Measurements from ENCODE around the gene CYBA. TPM values are rescaled to one million over a fixed set of nuclear protein-coding genes. Genes with fewer than 3 reads are reported as not detected.

The CYBA gene
- total and polyA plus RNA-seq, 2 of the 13 experiments (the other 11 are each of a cell fraction or from before 2014, with no cell fraction given): 196 to 250 TPM

DNA sequence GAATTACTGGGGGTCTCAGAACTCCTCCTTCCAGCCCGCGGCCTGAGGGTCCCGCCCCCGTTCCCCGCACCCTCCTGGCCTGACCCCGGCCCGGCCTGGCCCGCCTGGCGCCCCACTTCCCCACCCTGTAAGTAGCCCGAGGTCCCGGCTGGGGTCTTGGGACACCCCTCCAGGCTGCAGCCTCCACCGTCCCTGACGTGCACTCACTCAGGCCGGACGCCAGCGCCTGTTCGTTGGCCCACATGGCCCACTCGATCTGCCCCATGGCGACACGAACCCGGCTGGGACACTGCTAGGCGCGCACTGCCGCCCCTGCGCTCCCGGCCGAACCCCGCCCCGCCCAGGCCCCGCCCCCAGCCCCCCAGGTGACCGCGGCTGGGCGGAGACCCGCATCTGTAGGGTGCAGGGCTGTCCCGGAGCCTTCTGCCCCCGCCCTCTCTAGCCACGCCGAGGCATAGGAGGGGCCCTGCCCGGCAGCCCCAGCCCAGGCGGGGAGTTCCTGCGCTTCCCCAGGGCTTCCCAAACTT, at the start of gene CYBA (continued):
- no peak for TF ChIP-seq PTBP1 (IDR thresholded peaks at IDR 0.05; ENCODE audit: low read depth, low read length, poor library complexity, severe bottlenecking)
- no peak for TF ChIP-seq IRF1 (CRISPR knock-in tag; IDR thresholded peaks at IDR 0.05; ENCODE audit: low read depth)
- TF ChIP-seq ZNF468 (CRISPR knock-in tag; IDR thresholded peaks at IDR 0.05): no peak; the same call in 1 of the 2 replicates
- no peak; the same call in 1 of the 2 replicates for TF ChIP-seq NR2C2 (CRISPR knock-in tag; IDR thresholded peaks at IDR 0.05; ENCODE audit: borderline replicate concordance)
- no peak for TF ChIP-seq ZNF101 (CRISPR knock-in tag; IDR thresholded peaks at IDR 0.05; ENCODE audit: borderline replicate concordance, low read depth)
- TF ChIP-seq ZNF44 (CRISPR knock-in tag; IDR thresholded peaks at IDR 0.05): no peak
- TF ChIP-seq ZNF383 (CRISPR knock-in tag; IDR thresholded peaks at IDR 0.05; ENCODE audit: borderline replicate concordance): no peak
- TF ChIP-seq, protein P1, sequence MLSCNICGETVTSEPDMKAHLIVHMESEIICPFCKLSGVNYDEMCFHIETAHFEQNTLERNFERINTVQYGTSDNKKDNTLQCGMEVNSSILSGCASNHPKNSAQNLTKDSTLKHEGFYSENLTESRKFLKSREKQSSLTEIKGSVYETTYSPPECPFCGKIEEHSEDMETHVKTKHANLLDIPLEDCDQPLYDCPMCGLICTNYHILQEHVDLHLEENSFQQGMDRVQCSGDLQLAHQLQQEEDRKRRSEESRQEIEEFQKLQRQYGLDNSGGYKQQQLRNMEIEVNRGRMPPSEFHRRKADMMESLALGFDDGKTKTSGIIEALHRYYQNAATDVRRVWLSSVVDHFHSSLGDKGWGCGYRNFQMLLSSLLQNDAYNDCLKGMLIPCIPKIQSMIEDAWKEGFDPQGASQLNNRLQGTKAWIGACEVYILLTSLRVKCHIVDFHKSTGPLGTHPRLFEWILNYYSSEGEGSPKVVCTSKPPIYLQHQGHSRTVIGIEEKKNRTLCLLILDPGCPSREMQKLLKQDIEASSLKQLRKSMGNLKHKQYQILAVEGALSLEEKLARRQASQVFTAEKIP (CRISPR knock-in tag; IDR thresholded peaks at IDR 0.05; ENCODE audit: borderline replicate concordance): no peak
- TF ChIP-seq ONECUT2 (CRISPR knock-in tag; IDR thresholded peaks at IDR 0.05): no peak
- no peak for TF ChIP-seq HNRNPLL (IDR thresholded peaks at IDR 0.05; ENCODE audit: low read depth, low read length, poor library complexity, severe bottlenecking)
- no peak for TF ChIP-seq SRF (IDR thresholded peaks at IDR 0.05; ENCODE audit: low read depth, low read length)
- peak; percentile 96 for TF ChIP-seq MYC (CRISPR knock-in tag; IDR thresholded peaks at IDR 0.05; ENCODE audit: borderline replicate concordance)
- no peak; the same call in 1 of the 2 replicates for TF ChIP-seq ZBED4 (CRISPR knock-in tag; IDR thresholded peaks at IDR 0.05; ENCODE audit: borderline replicate concordance)
- TF ChIP-seq PAX8 (CRISPR knock-in tag; IDR thresholded peaks at IDR 0.05; ENCODE audit: borderline replicate concordance): 0 out of 2 replicates have a peak, but pooled peaks have one; percentile 20
- peak; percentile 68; the same call in 1 of the 2 replicates for TF ChIP-seq SP5 (CRISPR knock-in tag; IDR thresholded peaks at IDR 0.05; ENCODE audit: borderline replicate concordance, low read depth)
- peak; percentile 40 for TF ChIP-seq IKZF4 (CRISPR knock-in tag; IDR thresholded peaks at IDR 0.05; ENCODE audit: borderline replicate concordance, low read depth, not compliant biosample characterization)
- no peak; the same call in 1 of the 2 replicates for TF ChIP-seq ZNF414 (CRISPR knock-in tag; IDR thresholded peaks at IDR 0.05)
- TF ChIP-seq EEA1 (CRISPR knock-in tag; IDR thresholded peaks at IDR 0.05; ENCODE audit: borderline replicate concordance): no peak
- TF ChIP-seq RFXAP (CRISPR knock-in tag; IDR thresholded peaks at IDR 0.05; ENCODE audit: borderline replicate concordance): peak; percentile 69
- no peak; the same call in 1 of the 2 replicates for TF ChIP-seq ZNF556 (CRISPR knock-in tag; IDR thresholded peaks at IDR 0.05; ENCODE audit: borderline replicate concordance)
- TF ChIP-seq ARNT (IDR thresholded peaks at IDR 0.05): no peak
- TF ChIP-seq KMT2B (CRISPR knock-in tag; IDR thresholded peaks at IDR 0.05): 0 out of 2 replicates have a peak, but pooled peaks have one; percentile 1
- TF ChIP-seq ZFP1 (CRISPR knock-in tag; IDR thresholded peaks at IDR 0.05): no peak
